A549 (cell line): ENCODE data around the gene PTPRD.

ENCODE experiments used
- CTCF ChIP-seq: fragments of >200 bp; sonication (Bioruptor Twin); formaldehyde crosslinking; IDR thresholded peaks from 3 replicates; pipeline ENCODE4 v1.5.1; 2016
- FOSL2 ChIP-seq, 2 experiments: fragments of 450-650 bp in 1 of 2; fragments of >200 bp in 1 of 2; sonication (Bioruptor Twin) in 1 of 2; formaldehyde crosslinking; IDR thresholded peaks; 2 replicates each; pipeline versions ENCODE4 v1.5.0 to v1.6.1; 2016 to 2020; ENCODE audit warnings: mild to moderate bottlenecking in 1 of 2, moderate library complexity in 1 of 2
- POLR2A ChIP-seq: IDR thresholded peaks from 2 replicates; pipeline ENCODE4 v1.6.1; 2012; ENCODE audit warnings: mild to moderate bottlenecking, low read length

GRCh38 chr9:10633785-10634184 is 21.0 kb upstream of the PTPRD start:
- TF ChIP-seq FOSL2 (IDR thresholded peaks at IDR 0.05) (no peak), FOSL2 (CRISPR knock-in tag; IDR thresholded peaks at IDR 0.05) (no peak), CTCF (no peak), POLR2A (no peak)
